ENCODE measurements around the gene DDX41. TPM values are rescaled to one million over a fixed set of nuclear protein-coding genes. Genes with fewer than 3 reads are reported as not detected.

DDX41 gene
- polyA plus RNA-seq, 4 donors: 81.9 to 95.4 (median 87.6) TPM

DNA sequence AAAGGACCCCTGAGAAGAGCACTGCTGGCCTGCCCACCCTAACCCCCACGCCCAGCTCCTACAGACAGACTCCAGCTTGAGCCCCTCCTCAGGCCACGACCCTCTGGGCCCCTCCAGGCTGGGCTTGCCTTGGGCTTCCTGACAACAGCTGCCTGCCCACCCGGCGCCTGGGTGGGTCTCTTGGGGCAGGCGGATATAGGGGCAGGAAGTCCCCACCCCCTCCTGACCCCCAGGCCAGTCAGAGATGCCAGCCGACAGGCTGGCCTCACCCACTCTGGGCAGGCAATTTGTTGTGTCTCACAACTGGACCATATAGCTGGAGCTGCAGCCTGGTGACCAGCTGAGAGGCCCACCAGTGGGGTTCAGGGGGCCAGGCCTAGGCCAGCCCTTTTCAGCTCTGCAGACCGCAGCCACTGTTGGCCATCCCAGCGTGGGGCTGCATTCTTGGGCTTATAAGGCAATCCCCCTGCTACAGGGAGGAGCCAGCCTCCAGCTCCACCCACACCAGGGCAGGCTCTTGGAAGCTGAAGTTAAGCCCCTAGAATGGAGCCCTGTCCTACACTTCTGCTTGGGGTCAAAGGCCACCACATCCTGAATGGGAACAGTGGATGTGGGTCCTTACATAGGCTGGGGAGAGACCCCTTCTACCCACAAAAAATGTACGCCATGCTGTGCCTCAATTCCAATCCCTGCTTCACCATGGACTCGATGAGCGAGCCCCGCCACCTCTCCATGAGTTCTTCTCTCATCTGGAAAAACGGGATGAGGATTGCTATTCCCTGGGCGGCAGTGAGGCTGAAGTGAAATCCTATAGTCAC, 21.3 kb downstream of the DDX41 start:
- 62 to 83% (median 74%) methylated on average over 14 of the region's 14 CpGs for WGBS, 3 donors
- Histone ChIP-seq H3K4me1 (ENCODE audit: control insufficient read depth in 3 of 3, insufficient read depth in 2 of 3, low read depth in 1 of 3, low read length in 2 of 3) (peaks cover 0 to 15% (median 3%) of the 10 kb centered on the region in 3 donors), H3K9me3 (ENCODE audit: control insufficient read depth in 2 of 2, insufficient read depth in 1 of 2, low read depth in 1 of 2, low read length in 1 of 2) (no peaks in the 10 kb centered on the region), H3K27me3 (ENCODE audit: control insufficient read depth in 3 of 3, insufficient read depth in 3 of 3, low read length in 3 of 3) (peaks cover 0 to 20% (median 0%) of the 10 kb centered on the region in 3 donors), H3K4me3 (ENCODE audit: low read depth in 1 of 3, low read length in 3 of 3) (peak overlapping the region in 1 of 3 donors; percentile 60), H3K27ac (ENCODE audit: low read depth in 1 of 3, low read length in 2 of 3) (peak overlapping the region in 2 of 3 donors; percentile 76 to 83), H3K36me3 (ENCODE audit: control insufficient read depth in 3 of 3, insufficient read depth in 2 of 3, low read depth in 1 of 3, low read length in 3 of 3) (peaks cover 0 to 45% (median 0%) of the 10 kb centered on the region in 3 donors)
- no peak for FAIRE-seq
- peak in 1 of 2 donors; percentile 42 for DNase-seq

DNA sequence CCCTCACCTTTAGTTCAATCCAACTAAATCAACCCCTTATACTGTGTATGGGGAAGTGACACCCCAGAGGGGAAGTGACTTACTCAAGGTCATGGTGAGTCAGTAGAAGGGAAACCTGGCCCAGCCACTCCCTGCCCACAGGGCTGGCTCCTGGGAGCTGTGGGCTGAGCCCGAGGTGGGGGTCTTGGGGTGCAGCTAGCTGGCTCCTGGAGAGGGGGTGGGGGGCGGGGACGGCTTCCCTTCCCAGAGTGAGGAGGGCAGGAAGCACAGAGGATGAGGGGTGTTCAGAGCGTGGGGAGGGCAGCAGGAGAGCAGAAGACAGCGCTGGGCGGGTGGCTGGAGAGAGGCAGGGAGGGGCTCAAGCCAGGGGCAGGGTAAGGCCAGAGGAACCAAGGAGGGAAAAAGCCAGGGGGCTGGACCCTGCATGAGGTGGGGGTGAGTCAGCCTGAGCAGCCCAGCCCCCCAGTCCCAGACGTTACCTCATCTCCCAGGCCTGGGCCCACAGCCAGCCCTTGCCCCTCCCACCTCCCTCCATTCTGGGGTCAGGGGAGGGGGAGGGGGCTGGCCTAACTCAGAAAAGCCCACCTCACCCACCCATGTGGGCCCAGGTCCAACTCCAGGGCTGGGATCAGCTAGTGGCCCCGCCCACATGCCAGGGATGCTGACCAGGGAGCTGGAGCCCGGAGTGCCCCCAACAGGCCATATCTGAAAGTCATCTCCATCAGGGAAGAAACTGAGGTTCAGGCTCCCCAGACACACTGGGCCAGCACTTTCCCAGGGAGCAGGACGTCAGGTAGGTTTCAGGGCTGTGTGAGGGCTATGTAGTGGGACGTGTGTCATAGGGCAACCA, 22.2 kb downstream of the DDX41 start:
- FAIRE-seq: no peak
- WGBS, 3 donors: 38 to 78% (median 66%) methylated on average over 10 to 11 of the region's 11 CpGs
- peak overlapping the region in 1 of 3 donors; percentile 13 for H3K4me3 ChIP-seq (ENCODE audit: low read depth in 1 of 3, low read length in 3 of 3)

GRCh38 chr5:177493795-177494345, 22.9 kb downstream of the DDX41 start:
- Histone ChIP-seq H3K4me3 (ENCODE audit: low read depth in 1 of 3, low read length in 3 of 3) (no peak overlapping the region), H3K27me3 (ENCODE audit: control insufficient read depth in 3 of 3, insufficient read depth in 3 of 3, low read length in 3 of 3) (peaks cover 0 to 12% (median 0%) of the 10 kb centered on the region in 3 donors), H3K27ac (ENCODE audit: low read depth in 1 of 3, low read length in 2 of 3) (peak overlapping the region in 2 of 3 donors; percentile 53), H3K36me3 (ENCODE audit: control insufficient read depth in 3 of 3, insufficient read depth in 2 of 3, low read depth in 1 of 3, low read length in 3 of 3) (peaks cover 0 to 60% (median 0%) of the 10 kb centered on the region in 3 donors), H3K4me1 (ENCODE audit: control insufficient read depth in 3 of 3, insufficient read depth in 2 of 3, low read depth in 1 of 3, low read length in 2 of 3) (peaks cover 0 to 13% (median 3%) of the 10 kb centered on the region in 3 donors), H3K9me3 (ENCODE audit: control insufficient read depth in 2 of 2, insufficient read depth in 1 of 2, low read depth in 1 of 2, low read length in 1 of 2) (no peaks in the 10 kb centered on the region)
- no peak for DNase-seq
- FAIRE-seq: no peak
- WGBS, 3 donors: 81 to 96% (median 93%) methylated on average over 5 of the region's 5 CpGs

More for the DNA sequence above, 22.2 kb downstream of the DDX41 start:
- Histone ChIP-seq H3K27me3 (ENCODE audit: control insufficient read depth in 3 of 3, insufficient read depth in 3 of 3, low read length in 3 of 3) (peaks cover 0 to 17% (median 0%) of the 10 kb centered on the region in 3 donors), H3K27ac (ENCODE audit: low read depth in 1 of 3, low read length in 2 of 3) (peak overlapping the region in 2 of 3 donors; percentile 76 to 83), H3K4me1 (ENCODE audit: control insufficient read depth in 3 of 3, insufficient read depth in 2 of 3, low read depth in 1 of 3, low read length in 2 of 3) (peaks cover 0 to 13% (median 3%) of the 10 kb centered on the region in 3 donors), H3K36me3 (ENCODE audit: control insufficient read depth in 3 of 3, insufficient read depth in 2 of 3, low read depth in 1 of 3, low read length in 3 of 3) (peaks cover 0 to 53% (median 0%) of the 10 kb centered on the region in 3 donors), H3K9me3 (ENCODE audit: control insufficient read depth in 2 of 2, insufficient read depth in 1 of 2, low read depth in 1 of 2, low read length in 1 of 2) (no peaks in the 10 kb centered on the region)
- peak; percentile 38 to 41 for DNase-seq

DNA sequence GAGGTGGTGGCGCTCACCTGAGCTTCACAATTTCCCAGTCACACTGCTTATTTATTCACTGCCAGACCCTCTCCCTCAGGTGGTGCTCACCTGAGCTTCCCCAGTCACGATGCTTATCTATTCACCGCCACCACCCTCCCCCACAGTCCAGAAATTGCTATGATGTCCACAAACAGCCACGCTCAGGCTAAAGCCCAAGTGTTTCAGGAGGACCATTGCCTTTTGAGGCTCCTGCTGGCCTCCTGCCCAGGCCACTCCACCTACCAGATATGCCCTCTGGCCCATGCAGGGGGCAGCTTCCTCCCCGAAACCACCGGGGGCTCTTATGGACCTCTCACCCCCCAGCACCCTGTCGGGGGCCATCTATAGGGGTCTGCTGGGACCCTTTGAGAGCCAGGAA, 23.9 kb downstream of the DDX41 start:
- no peaks in the 10 kb centered on the region for H3K9me3 ChIP-seq (ENCODE audit: control insufficient read depth in 2 of 2, insufficient read depth in 1 of 2, low read depth in 1 of 2, low read length in 1 of 2)
- DNase-seq (no peak), FAIRE-seq (no peak)
- H3K36me3 ChIP-seq (ENCODE audit: control insufficient read depth in 3 of 3, insufficient read depth in 2 of 3, low read depth in 1 of 3, low read length in 3 of 3): peaks cover 0 to 69% (median 0%) of the 10 kb centered on the region in 3 donors
- H3K4me3 ChIP-seq (ENCODE audit: low read depth in 1 of 3, low read length in 3 of 3): no peak overlapping the region
- 77 to 82% (median 79%) methylated on average over 7 of the region's 7 CpGs for WGBS, 3 donors
- H3K27ac ChIP-seq (ENCODE audit: low read depth in 1 of 3, low read length in 2 of 3): no peak overlapping the region
- peaks cover 0 to 2% (median 0%) of the 10 kb centered on the region in 3 donors for H3K27me3 ChIP-seq (ENCODE audit: control insufficient read depth in 3 of 3, insufficient read depth in 3 of 3, low read length in 3 of 3)
- peaks cover 0 to 6% (median 3%) of the 10 kb centered on the region in 3 donors for H3K4me1 ChIP-seq (ENCODE audit: control insufficient read depth in 3 of 3, insufficient read depth in 2 of 3, low read depth in 1 of 3, low read length in 2 of 3)

DNA sequence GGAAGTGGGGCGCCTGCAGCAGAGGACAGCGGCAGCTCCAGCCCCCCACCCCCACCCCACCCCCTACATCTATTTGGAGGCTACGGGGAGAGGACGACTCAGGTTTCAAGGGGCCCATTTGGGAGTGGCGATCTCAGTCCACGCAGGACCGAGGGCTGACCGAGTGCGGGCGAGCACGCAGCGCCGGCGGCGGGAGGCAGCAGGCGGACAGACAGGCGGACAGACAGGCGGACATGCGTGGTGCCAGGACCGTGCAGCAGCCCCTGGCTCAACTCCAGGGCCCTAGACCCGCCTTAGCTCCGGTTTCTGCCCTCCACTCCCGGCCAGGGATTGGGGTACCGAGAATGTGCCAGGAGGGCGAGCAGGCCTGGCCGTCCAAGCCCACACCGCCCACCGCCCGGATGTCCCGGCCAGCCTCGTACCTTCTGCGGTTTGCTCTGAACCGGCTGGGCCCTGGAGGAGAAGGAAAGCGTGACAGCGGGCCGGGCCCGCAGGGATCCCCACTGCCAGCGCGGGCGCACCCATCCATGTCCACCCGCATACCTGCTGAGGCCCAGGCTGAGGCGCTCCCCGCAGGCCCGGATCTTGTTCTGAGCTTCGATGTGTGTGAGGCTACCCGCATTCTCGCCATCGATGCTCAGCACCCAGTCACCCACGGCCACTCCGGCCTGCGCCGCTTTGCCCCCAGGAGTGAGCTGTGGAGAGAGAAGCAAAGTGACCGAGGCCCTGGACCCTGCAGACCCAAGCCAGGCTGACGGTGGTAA, 24.6 kb downstream of the DDX41 start:
- Histone ChIP-seq H3K4me1 (ENCODE audit: control insufficient read depth in 3 of 3, insufficient read depth in 2 of 3, low read depth in 1 of 3, low read length in 2 of 3) (peaks cover 0 to 3% (median 3%) of the 10 kb centered on the region in 3 donors), H3K36me3 (ENCODE audit: control insufficient read depth in 3 of 3, insufficient read depth in 2 of 3, low read depth in 1 of 3, low read length in 3 of 3) (peaks cover 0 to 76% (median 0%) of the 10 kb centered on the region in 3 donors), H3K4me3 (ENCODE audit: low read depth in 1 of 3, low read length in 3 of 3) (no peak overlapping the region), H3K27me3 (ENCODE audit: control insufficient read depth in 3 of 3, insufficient read depth in 3 of 3, low read length in 3 of 3) (no peaks in the 10 kb centered on the region), H3K9me3 (ENCODE audit: control insufficient read depth in 2 of 2, insufficient read depth in 1 of 2, low read depth in 1 of 2, low read length in 1 of 2) (no peaks in the 10 kb centered on the region), H3K27ac (ENCODE audit: low read depth in 1 of 3, low read length in 2 of 3) (no peak overlapping the region)
- FAIRE-seq: no peak
- 92 to 95% (median 93%) methylated on average over 49 to 54 of the region's 54 CpGs for WGBS, 3 donors
- DNase-seq: no peak

DNA sequence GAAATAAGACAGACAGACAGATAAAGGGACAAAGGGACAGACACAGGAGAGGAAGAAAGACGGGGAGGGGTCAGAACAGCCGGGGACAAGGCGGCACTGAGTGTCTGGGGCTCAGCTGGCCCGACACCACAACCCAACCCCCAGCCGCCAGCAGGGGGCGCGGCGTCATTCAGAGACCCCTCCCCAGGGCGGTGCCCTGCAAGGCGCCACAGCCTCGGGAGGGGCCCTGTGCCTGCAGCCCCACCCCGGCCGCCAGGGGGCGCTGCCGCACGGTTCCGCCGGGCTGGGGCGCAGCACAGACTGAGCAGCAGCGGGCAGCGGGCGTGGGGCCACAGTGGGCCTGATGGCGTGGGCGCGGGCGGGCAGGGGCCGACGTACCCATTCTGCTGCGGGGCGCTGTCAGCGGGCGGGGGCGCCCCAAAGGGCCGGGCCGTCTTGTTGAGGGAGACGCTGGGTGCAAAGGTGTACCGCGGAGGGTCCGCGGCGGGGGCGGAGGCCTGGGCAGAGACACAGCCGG, 25.3 kb downstream of the DDX41 start:
- Histone ChIP-seq H3K4me1 (ENCODE audit: control insufficient read depth in 3 of 3, insufficient read depth in 2 of 3, low read depth in 1 of 3, low read length in 2 of 3) (peaks cover 0 to 3% (median 2%) of the 10 kb centered on the region in 3 donors), H3K27ac (ENCODE audit: low read depth in 1 of 3, low read length in 2 of 3) (no peak overlapping the region), H3K36me3 (ENCODE audit: control insufficient read depth in 3 of 3, insufficient read depth in 2 of 3, low read depth in 1 of 3, low read length in 3 of 3) (peaks cover 0 to 79% (median 0%) of the 10 kb centered on the region in 3 donors), H3K27me3 (ENCODE audit: control insufficient read depth in 3 of 3, insufficient read depth in 3 of 3, low read length in 3 of 3) (no peaks in the 10 kb centered on the region), H3K9me3 (ENCODE audit: control insufficient read depth in 2 of 2, insufficient read depth in 1 of 2, low read depth in 1 of 2, low read length in 1 of 2) (no peaks in the 10 kb centered on the region), H3K4me3 (ENCODE audit: low read depth in 1 of 3, low read length in 3 of 3) (no peak overlapping the region)
- DNase-seq (peak; percentile 28 to 37), FAIRE-seq (no peak)
- 68 to 85% (median 73%) methylated on average over 37 to 43 of the region's 43 CpGs for WGBS, 3 donors

DNA sequence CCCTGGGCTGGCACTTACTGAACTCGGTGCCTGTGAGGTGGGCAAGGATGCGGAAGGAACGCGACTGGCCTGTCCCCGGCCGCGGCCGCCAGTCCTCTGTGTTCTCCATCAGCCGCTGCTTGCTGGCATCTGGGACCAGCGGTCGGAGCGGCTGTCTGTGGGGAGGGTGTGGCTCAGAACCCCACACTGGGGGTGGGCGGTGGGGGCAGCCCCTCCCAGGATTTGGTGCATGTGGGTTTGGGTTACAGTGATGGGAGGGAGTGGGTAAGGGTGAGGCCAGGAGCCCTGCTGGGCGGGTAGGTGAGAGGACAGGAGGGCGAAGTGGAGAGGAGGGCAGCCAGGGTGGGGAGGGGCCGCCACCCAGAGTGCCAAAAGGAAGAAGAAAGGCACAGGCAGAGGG, 25.8 kb downstream of the DDX41 start:
- peaks cover 0 to 83% (median 0%) of the 10 kb centered on the region in 3 donors for H3K36me3 ChIP-seq (ENCODE audit: control insufficient read depth in 3 of 3, insufficient read depth in 2 of 3, low read depth in 1 of 3, low read length in 3 of 3)
- no peak overlapping the region for H3K27ac ChIP-seq (ENCODE audit: low read depth in 1 of 3, low read length in 2 of 3)
- no peak overlapping the region for H3K4me3 ChIP-seq (ENCODE audit: low read depth in 1 of 3, low read length in 3 of 3)
- H3K27me3 ChIP-seq (ENCODE audit: control insufficient read depth in 3 of 3, insufficient read depth in 3 of 3, low read length in 3 of 3): no peaks in the 10 kb centered on the region
- FAIRE-seq (no peak), DNase-seq (no peak)
- H3K4me1 ChIP-seq (ENCODE audit: control insufficient read depth in 3 of 3, insufficient read depth in 2 of 3, low read depth in 1 of 3, low read length in 2 of 3): peaks cover 0 to 3% (median 0%) of the 10 kb centered on the region in 3 donors
- WGBS, 3 donors: 88 to 93% (median 90%) methylated on average over 16 of the region's 16 CpGs
- H3K9me3 ChIP-seq (ENCODE audit: control insufficient read depth in 2 of 2, insufficient read depth in 1 of 2, low read depth in 1 of 2, low read length in 1 of 2): no peaks in the 10 kb centered on the region
